A673 (cell line): ENCODE data around the gene ROS1.
"Not testable (repeated sequence)": the region's sequence is repeated elsewhere in the genome, so short reads cannot be mapped to it uniquely, and the experiment has no call there.

Experiments used
- CTCF ChIP-seq: fragments of 300-800, 200-600 bp; sonication (generic); conservative IDR thresholded peaks from 2 replicates; pipeline ENCODE4 v1.5.1; 2017; ENCODE audit warnings: low read depth, mild to moderate bottlenecking, antibody characterized with exemption, low read length, moderate library complexity, mixed read lengths
- EZH2 ChIP-seq: fragments of 200-600 bp; sonication (generic); IDR thresholded peaks from 2 replicates; pipeline ENCODE4 v1.6.1; 2017; ENCODE audit warnings: borderline replicate concordance, low read depth, mild to moderate bottlenecking, mixed read lengths, antibody characterized with exemption, low read length; ENCODE audit not compliant: poor library complexity, severe bottlenecking

GRCh38 chr6:117442313-117442712, 16.6 kb upstream of the ROS1 start:
- not testable (repeated sequence) for TF ChIP-seq CTCF, EZH2
